HL-60 (cell line): ENCODE results near the gene GNAI2.

ENCODE experiments used
- DNase-seq, 2 experiments: peaks; one replicate each; pipeline ENCODE4 v3.0.0-alpha.2; 2010 to 2020; ENCODE audit warnings: low read depth in 1 of 2, low spot score in 1 of 2
- H3K27ac ChIP-seq: fragments of 250-450 bp; sonication (Bioruptor Pico); replicated peaks from 2 replicates; pipeline ENCODE4 v1.5.1; 2020; ENCODE audit warnings: mild to moderate bottlenecking, moderate library complexity
- H3K27me3 ChIP-seq: fragments of 250-450 bp; sonication (Bioruptor Pico); 2 replicates; pipeline ENCODE4 v1.5.1; 2021; ENCODE audit warnings: mild to moderate bottlenecking, moderate library complexity; ENCODE audit not compliant: insufficient read depth, poor library complexity, severe bottlenecking
- H3K4me3 ChIP-seq: replicated peaks from 2 replicates; pipeline ENCODE4 v1.5.1; 2011; ENCODE audit warnings: mild to moderate bottlenecking, control low read depth, low read length; ENCODE audit not compliant: insufficient read depth
- CTCF ChIP-seq: IDR thresholded peaks from one replicate; pipeline ENCODE4 v1.5.1; 2011; ENCODE audit warnings: low read length, control low read depth, inconsistent platforms; ENCODE audit not compliant: insufficient read depth
- GABPA ChIP-seq: IDR thresholded peaks from 2 replicates; pipeline ENCODE4 v1.6.1; 2012; ENCODE audit warnings: low read depth
- POLR2AphosphoS5 ChIP-seq: IDR thresholded peaks from 2 replicates; pipeline ENCODE4 v1.6.1; 2012; ENCODE audit warnings: low read depth
- REST ChIP-seq: IDR thresholded peaks from 2 replicates; pipeline ENCODE4 v1.6.1; 2012; ENCODE audit warnings: low read depth; ENCODE audit not compliant: insufficient replicate concordance
- SPI1 ChIP-seq: IDR thresholded peaks from 2 replicates; pipeline ENCODE4 v1.6.1; 2012; ENCODE audit warnings: low read depth, mild to moderate bottlenecking, borderline replicate concordance

Gene GNAI2

GRCh38 chr3:50293079-50293801 lies 57.2 kb downstream of the GNAI2 start:
- H3K27ac ChIP-seq: peak overlapping the region; percentile 85
- no peak overlapping the region; the same call in 1 of the 2 replicates for H3K4me3 ChIP-seq
- TF ChIP-seq CTCF (no peak), SPI1 (no peak), GABPA (no peak), POLR2AphosphoS5 (no peak), REST (no peak)
- no peaks in the 10 kb centered on the region for H3K27me3 ChIP-seq
- DNase-seq: no peak

- H3K27ac ChIP-seq: no peak overlapping the region
- no peak for DNase-seq
- TF ChIP-seq GABPA (no peak), CTCF (no peak)
- no peaks in the 10 kb centered on the region for H3K27me3 ChIP-seq
- no peak overlapping the region for H3K4me3 ChIP-seq
These were observed 58.1 kb downstream of the GNAI2 start for GRCh38 chr3:50294089-50294488.

GRCh38 chr3:50294492-50295403 lies 58.7 kb downstream of the GNAI2 start:
- Histone ChIP-seq H3K27me3 (no peaks in the 10 kb centered on the region), H3K27ac (no peak overlapping the region), H3K4me3 (no peak overlapping the region)
- DNase-seq: no peak
- TF ChIP-seq GABPA (no peak), REST (no peak), POLR2AphosphoS5 (no peak), SPI1 (no peak), CTCF (no peak)
